Stimulated activated CD4-positive, alpha-beta T cell treated with anti-CD3 and anti-CD28 coated beads, Interleukin-2, amount 100 ng/mL, for 24 hours (primary cell): ENCODE data around the gene IFITM10.

Experiments used
- DNase-seq, 2 donors: peaks; one replicate each; pipeline ENCODE4 v3.0.0-alpha.2; 2020

The IFITM10 gene

GRCh38 chr11:1750481-1750839 lies at the start of gene IFITM10:
IFITM10 (minus strand) TSS chr11:1750595; CDS start chr11:1750442, 153 bp downstream.
- DNase-seq = no peak

- no peak for DNase-seq
Measured at GRCh38 chr11:1797391-1798125, 47.2 kb upstream of the IFITM10 start.

- no peak for DNase-seq
Measured at GRCh38 chr11:1796413-1797011, 46.1 kb upstream of the IFITM10 start.

GRCh38 chr11:1793081-1793480 lies 42.7 kb upstream of the IFITM10 start:
- no peak for DNase-seq

- no peak for DNase-seq
Measured at GRCh38 chr11:1792461-1792860, 42.1 kb upstream of the IFITM10 start.

- DNase-seq = no peak
Measured at GRCh38 chr11:1791912-1792311, 41.5 kb upstream of the IFITM10 start.

- no peak for DNase-seq
Measured at GRCh38 chr11:1786466-1786865, 36.1 kb upstream of the IFITM10 start.

GRCh38 chr11:1785749-1786413 lies 35.5 kb upstream of the IFITM10 start:
- no peak for DNase-seq

GRCh38 chr11:1784761-1785650 lies 34.6 kb upstream of the IFITM10 start:
- DNase-seq = no peak

- no peak for DNase-seq
Measured at GRCh38 chr11:1783725-1784529, 33.5 kb upstream of the IFITM10 start.

- no peak for DNase-seq
Measured at GRCh38 chr11:1782831-1783724, 32.7 kb upstream of the IFITM10 start.

GRCh38 chr11:1782031-1782590 lies 31.7 kb upstream of the IFITM10 start:
- DNase-seq = no peak

- no peak for DNase-seq
Measured at GRCh38 chr11:1781593-1781975, 31.2 kb upstream of the IFITM10 start.

GRCh38 chr11:1780700-1781592 lies 30.6 kb upstream of the IFITM10 start:
- no peak for DNase-seq

- DNase-seq = no peak
Measured at GRCh38 chr11:1779806-1780699, 29.7 kb upstream of the IFITM10 start.

- DNase-seq = no peak
Measured at GRCh38 chr11:1779034-1779805, 28.8 kb upstream of the IFITM10 start.

- DNase-seq = no peak
Measured at GRCh38 chr11:1778141-1778911, 27.9 kb upstream of the IFITM10 start.
